ENCODE measurements around the gene CELF2.

The CELF2 gene

GRCh38 chr10:11351801-11352200 is 334.1 kb downstream of the CELF2 start:
- no peak for DNase-seq (ENCODE audit: low read depth)
- no peak overlapping the region for H3K4me3 ChIP-seq (ENCODE audit: low read depth, low read length)
- TF ChIP-seq MAX (IDR thresholded peaks at IDR 0.05; ENCODE audit: low read depth, low read length): no peak
- TF ChIP-seq MYC (IDR thresholded peaks at IDR 0.05; ENCODE audit: low read depth, low read length): no peak
- TF ChIP-seq POLR2A (IDR thresholded peaks at IDR 0.05; ENCODE audit: extremely low read depth, insufficient read length): no peak
- TF ChIP-seq, protein P1, sequence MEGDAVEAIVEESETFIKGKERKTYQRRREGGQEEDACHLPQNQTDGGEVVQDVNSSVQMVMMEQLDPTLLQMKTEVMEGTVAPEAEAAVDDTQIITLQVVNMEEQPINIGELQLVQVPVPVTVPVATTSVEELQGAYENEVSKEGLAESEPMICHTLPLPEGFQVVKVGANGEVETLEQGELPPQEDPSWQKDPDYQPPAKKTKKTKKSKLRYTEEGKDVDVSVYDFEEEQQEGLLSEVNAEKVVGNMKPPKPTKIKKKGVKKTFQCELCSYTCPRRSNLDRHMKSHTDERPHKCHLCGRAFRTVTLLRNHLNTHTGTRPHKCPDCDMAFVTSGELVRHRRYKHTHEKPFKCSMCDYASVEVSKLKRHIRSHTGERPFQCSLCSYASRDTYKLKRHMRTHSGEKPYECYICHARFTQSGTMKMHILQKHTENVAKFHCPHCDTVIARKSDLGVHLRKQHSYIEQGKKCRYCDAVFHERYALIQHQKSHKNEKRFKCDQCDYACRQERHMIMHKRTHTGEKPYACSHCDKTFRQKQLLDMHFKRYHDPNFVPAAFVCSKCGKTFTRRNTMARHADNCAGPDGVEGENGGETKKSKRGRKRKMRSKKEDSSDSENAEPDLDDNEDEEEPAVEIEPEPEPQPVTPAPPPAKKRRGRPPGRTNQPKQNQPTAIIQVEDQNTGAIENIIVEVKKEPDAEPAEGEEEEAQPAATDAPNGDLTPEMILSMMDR (IDR thresholded peaks at IDR 0.05; ENCODE audit: low read depth, low read length): no peak

DNA sequence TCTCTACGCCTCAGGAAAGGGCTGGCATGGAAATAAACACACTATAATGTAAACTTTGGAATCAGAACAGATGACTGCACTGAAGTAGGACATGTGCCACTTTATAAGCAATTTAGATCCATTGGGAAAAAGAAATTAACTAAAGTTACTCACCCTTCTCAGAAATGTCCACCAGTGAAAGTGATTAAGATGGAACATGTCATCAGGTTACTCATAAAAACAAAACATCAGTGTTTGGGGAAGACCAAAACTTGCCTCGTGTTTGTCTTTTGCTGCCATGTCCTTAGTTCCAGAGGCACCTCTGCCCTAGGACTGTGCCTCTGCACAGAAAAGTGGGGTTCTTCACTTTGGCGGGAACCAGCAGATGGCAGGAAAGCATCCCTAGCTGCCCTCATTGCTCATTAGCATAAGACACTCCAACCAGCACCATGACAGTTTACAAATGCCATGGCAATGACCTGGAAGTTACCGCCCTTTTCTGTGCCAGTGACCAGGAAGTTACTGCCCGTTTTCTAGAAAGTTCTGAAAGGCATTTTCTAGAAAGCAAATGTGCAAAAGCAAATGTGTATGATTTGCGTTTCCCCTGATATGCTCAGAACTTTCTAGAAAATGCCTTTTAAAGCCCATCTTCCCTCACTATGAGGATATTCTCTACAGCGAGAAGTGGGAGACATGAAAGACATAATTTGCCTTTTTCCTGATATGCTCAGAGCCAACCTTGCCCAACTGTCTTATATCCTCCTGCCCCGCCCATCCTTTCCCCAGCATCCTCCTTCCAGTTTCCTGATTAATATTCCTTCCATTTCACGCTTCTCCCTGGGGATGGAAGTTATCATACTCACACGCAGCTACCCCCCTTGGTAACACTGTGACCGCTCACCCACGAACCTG is 335.6 kb downstream of the CELF2 start:
- DNase-seq (ENCODE audit: low read depth): no peak
- TF ChIP-seq POLR2A (IDR thresholded peaks at IDR 0.05; ENCODE audit: extremely low read depth, insufficient read length): no peak
- TF ChIP-seq, protein P1 (IDR thresholded peaks at IDR 0.05; ENCODE audit: low read depth, low read length): no peak
- TF ChIP-seq MYC (IDR thresholded peaks at IDR 0.05; ENCODE audit: low read depth, low read length): no peak
- TF ChIP-seq MAX (IDR thresholded peaks at IDR 0.05; ENCODE audit: low read depth, low read length): no peak
- no peak overlapping the region for H3K4me3 ChIP-seq (ENCODE audit: low read depth, low read length)

- TF ChIP-seq, protein P1 (IDR thresholded peaks at IDR 0.05; ENCODE audit: low read depth, low read length): no peak
- TF ChIP-seq MAX (IDR thresholded peaks at IDR 0.05; ENCODE audit: low read depth, low read length): no peak
- TF ChIP-seq MYC (IDR thresholded peaks at IDR 0.05; ENCODE audit: low read depth, low read length): no peak
- TF ChIP-seq POLR2A (IDR thresholded peaks at IDR 0.05; ENCODE audit: extremely low read depth, insufficient read length): no peak
- DNase-seq (ENCODE audit: low read depth): no peak
- H3K4me3 ChIP-seq (ENCODE audit: low read depth, low read length): no peak overlapping the region
Measured at GRCh38 chr10:11354823-11355222, 337.2 kb downstream of the CELF2 start.

- no peak overlapping the region for H3K4me3 ChIP-seq (ENCODE audit: low read depth, low read length)
- DNase-seq (ENCODE audit: low read depth): no peak
- TF ChIP-seq MAX (IDR thresholded peaks at IDR 0.05; ENCODE audit: low read depth, low read length) (no peak), POLR2A (IDR thresholded peaks at IDR 0.05; ENCODE audit: extremely low read depth, insufficient read length) (no peak), MYC (IDR thresholded peaks at IDR 0.05; ENCODE audit: low read depth, low read length) (no peak)
- TF ChIP-seq, protein P1 (IDR thresholded peaks at IDR 0.05; ENCODE audit: low read depth, low read length): no peak
Measured at GRCh38 chr10:11355592-11355991, 337.9 kb downstream of the CELF2 start.

- DNase-seq (ENCODE audit: low read depth): no peak
- TF ChIP-seq MAX (IDR thresholded peaks at IDR 0.05; ENCODE audit: low read depth, low read length): no peak
- TF ChIP-seq POLR2A (IDR thresholded peaks at IDR 0.05; ENCODE audit: extremely low read depth, insufficient read length): no peak
- H3K4me3 ChIP-seq (ENCODE audit: low read depth, low read length): no peak overlapping the region
Measured at GRCh38 chr10:11357439-11357838, 339.8 kb downstream of the CELF2 start.

DNA sequence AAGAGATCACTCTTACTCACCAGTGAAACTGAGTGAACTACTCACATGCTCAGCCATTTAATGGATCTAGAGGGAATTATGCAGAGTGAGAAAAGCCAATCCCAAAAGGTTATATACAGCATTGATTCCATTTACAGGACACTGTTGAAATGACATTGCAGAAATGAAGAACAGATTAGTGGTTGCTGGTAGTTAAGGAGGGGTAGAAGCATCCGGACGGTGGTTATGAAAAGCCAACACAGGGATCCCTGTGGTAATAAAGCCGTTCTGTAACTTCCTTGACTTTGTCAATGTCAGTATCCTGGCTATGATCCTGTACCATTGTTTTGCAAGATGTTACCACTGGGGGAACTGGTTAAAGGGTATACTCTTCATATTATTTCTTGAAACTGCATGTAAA is 340.3 kb downstream of the CELF2 start:
- H3K4me3 ChIP-seq (ENCODE audit: low read depth, low read length): no peak overlapping the region
- TF ChIP-seq, protein P1 (IDR thresholded peaks at IDR 0.05; ENCODE audit: low read depth, low read length): no peak
- TF ChIP-seq MYC (IDR thresholded peaks at IDR 0.05; ENCODE audit: low read depth, low read length) (no peak), POLR2A (IDR thresholded peaks at IDR 0.05; ENCODE audit: extremely low read depth, insufficient read length) (no peak), MAX (IDR thresholded peaks at IDR 0.05; ENCODE audit: low read depth, low read length) (no peak)
- peak; percentile 33 for DNase-seq (ENCODE audit: low read depth)

Data from NB4 (cell line).